ENCODE results near the gene TNKS2. TPM values are rescaled to one million over a fixed set of nuclear protein-coding genes. Genes with fewer than 3 reads are reported as not detected.

TNKS2 gene
- total RNA-seq, 2 experiments from 2014 or later = 22.1 to 22.8 TPM

- POLR2A ChIA-PET = no interaction called here
- Mint-ChIP-seq H3K27me3 (no peaks in the 10 kb centered on the region), H3K4me3 (no peak overlapping the region), H3K27ac (no peak overlapping the region), H3K36me3 (ENCODE audit: low read depth) (no peaks in the 10 kb centered on the region), H3K9me3 (no peaks in the 10 kb centered on the region), H3K4me1 (ENCODE audit: low read depth) (no peaks in the 10 kb centered on the region)
- TF ChIP-seq, protein P1, sequence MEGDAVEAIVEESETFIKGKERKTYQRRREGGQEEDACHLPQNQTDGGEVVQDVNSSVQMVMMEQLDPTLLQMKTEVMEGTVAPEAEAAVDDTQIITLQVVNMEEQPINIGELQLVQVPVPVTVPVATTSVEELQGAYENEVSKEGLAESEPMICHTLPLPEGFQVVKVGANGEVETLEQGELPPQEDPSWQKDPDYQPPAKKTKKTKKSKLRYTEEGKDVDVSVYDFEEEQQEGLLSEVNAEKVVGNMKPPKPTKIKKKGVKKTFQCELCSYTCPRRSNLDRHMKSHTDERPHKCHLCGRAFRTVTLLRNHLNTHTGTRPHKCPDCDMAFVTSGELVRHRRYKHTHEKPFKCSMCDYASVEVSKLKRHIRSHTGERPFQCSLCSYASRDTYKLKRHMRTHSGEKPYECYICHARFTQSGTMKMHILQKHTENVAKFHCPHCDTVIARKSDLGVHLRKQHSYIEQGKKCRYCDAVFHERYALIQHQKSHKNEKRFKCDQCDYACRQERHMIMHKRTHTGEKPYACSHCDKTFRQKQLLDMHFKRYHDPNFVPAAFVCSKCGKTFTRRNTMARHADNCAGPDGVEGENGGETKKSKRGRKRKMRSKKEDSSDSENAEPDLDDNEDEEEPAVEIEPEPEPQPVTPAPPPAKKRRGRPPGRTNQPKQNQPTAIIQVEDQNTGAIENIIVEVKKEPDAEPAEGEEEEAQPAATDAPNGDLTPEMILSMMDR (IDR thresholded peaks at IDR 0.05) = no peak
- ATAC-seq (no peak), DNase-seq (no peak)
- CTCF ChIA-PET = no interaction called here
- intact Hi-C loops (cut with micrococcal nuclease) = no loop called here
Measured at GRCh38 chr10:91787810-91788209, 10.4 kb upstream of the TNKS2 start.

GRCh38 chr10:91788527-91788926 lies 9.7 kb upstream of the TNKS2 start:
- CTCF ChIA-PET = no interaction called here
- no peak overlapping the region for H3K27ac Mint-ChIP-seq
- intact Hi-C loops (cut with micrococcal nuclease) = no loop called here

GRCh38 chr10:91796331-91797047 lies 1.7 kb upstream of the TNKS2 start:
- DNase-seq = peak; percentile 73
- Mint-ChIP-seq H3K27me3 (no peaks in the 10 kb centered on the region), H3K36me3 (ENCODE audit: low read depth) (peaks cover 13% of the 10 kb centered on the region), H3K9me3 (no peaks in the 10 kb centered on the region), H3K4me3 (peak overlapping the region; percentile 89), H3K27ac (peak overlapping the region; percentile 99), H3K4me1 (ENCODE audit: low read depth) (peaks cover 35% of the 10 kb centered on the region)
- intact Hi-C loops (cut with micrococcal nuclease) = loop anchor here (2.0 kb wide), 1 partner anchor 112 kb away; the partner anchor contains the start of gene FGFBP3
- ChIA-PET POLR2A (interaction anchor here (1.3 to 1.9 kb wide), 2 partner anchors 11 to 128 kb away, joined by 5 to 12 read pairs; partner anchors contain the start of gene BTAF1), CTCF (interaction anchor here (1.0 to 1.6 kb wide), 6 partner anchors 17 to 127 kb away, joined by 3 to 14 read pairs (median 6); partner anchors contain the start of genes BTAF1 and FGFBP3)
- TF ChIP-seq, protein P1 (IDR thresholded peaks at IDR 0.05) = no peak
- ATAC-seq = peak; percentile 66

More at GRCh38 chr10:91788527-91788926, 9.7 kb upstream of the TNKS2 start:
- TF ChIP-seq, protein P1 (IDR thresholded peaks at IDR 0.05) = no peak
- no peak overlapping the region for H3K4me3 Mint-ChIP-seq
- no peaks in the 10 kb centered on the region for H3K36me3 Mint-ChIP-seq (ENCODE audit: low read depth)
- no peaks in the 10 kb centered on the region for H3K4me1 Mint-ChIP-seq (ENCODE audit: low read depth)
- H3K9me3 Mint-ChIP-seq = no peaks in the 10 kb centered on the region
- ATAC-seq (no peak), DNase-seq (no peak)
- H3K27me3 Mint-ChIP-seq = no peaks in the 10 kb centered on the region
- POLR2A ChIA-PET = no interaction called here

GRCh38 chr10:91797048-91797690 lies 1.1 kb upstream of the TNKS2 start:
- H3K4me3 Mint-ChIP-seq = peak overlapping the region; percentile 89
- CTCF ChIA-PET = interaction anchor here (1.0 to 1.6 kb wide), 5 partner anchors 16 to 126 kb away, joined by 3 to 14 read pairs (median 7); partner anchors contain the start of genes BTAF1 and FGFBP3
- H3K27ac Mint-ChIP-seq = peak overlapping the region; percentile 99
- intact Hi-C loops (cut with micrococcal nuclease) = loop anchor here (2.0 kb wide), 1 partner anchor 112 kb away; the partner anchor contains the start of gene FGFBP3
- no peak for DNase-seq
- no peaks in the 10 kb centered on the region for H3K9me3 Mint-ChIP-seq
- POLR2A ChIA-PET = interaction anchor here (1.3 to 1.9 kb wide), 3 partner anchors 12 to 127 kb away, joined by 4 to 12 read pairs (median 5); partner anchors contain the start of gene BTAF1
- peaks cover 42% of the 10 kb centered on the region for H3K4me1 Mint-ChIP-seq (ENCODE audit: low read depth)
- ATAC-seq = no peak
- TF ChIP-seq, protein P1 (IDR thresholded peaks at IDR 0.05) = no peak
- peaks cover 16% of the 10 kb centered on the region for H3K36me3 Mint-ChIP-seq (ENCODE audit: low read depth)
- H3K27me3 Mint-ChIP-seq = no peaks in the 10 kb centered on the region
